Peyer's patch (tissue), 4 donors: ENCODE results near the gene PUS1. TPM values are rescaled to one million over a fixed set of nuclear protein-coding genes. Genes with fewer than 3 reads are reported as not detected.

Source experiments
- DNase-seq, 3 donors: peaks; one replicate each; pipeline ENCODE4 v3.0.0-alpha.2; 2017 to 2019
- H3K27ac ChIP-seq, 4 donors: fragments of 200-600 bp; sonication (generic); one replicate each; pipeline ENCODE4 v1.5.1; 2016 to 2019
- H3K27me3 ChIP-seq, 2 donors: fragments of 200-600 bp; sonication (generic); one replicate each; pipeline ENCODE4 v1.5.1; 2019
- H3K36me3 ChIP-seq, 3 donors: fragments of 200-600 bp; sonication (generic); one replicate each; pipeline ENCODE4 v1.5.1; 2016 to 2019
- H3K4me1 ChIP-seq, 4 donors: fragments of 200-600 bp; sonication (generic); one replicate each; pipeline ENCODE4 v1.5.1; 2016 to 2019
- H3K4me3 ChIP-seq, 4 donors: fragments of 200-600 bp; sonication (generic); 1 replicate in 3 of 4; 2 replicates in 1 of 4; pipeline ENCODE4 v1.5.1; 2016 to 2019; ENCODE audit warnings: mild to moderate bottlenecking in 1 of 4
- H3K9me3 ChIP-seq, 4 donors: fragments of 200-600 bp; sonication (generic); one replicate each; pipeline ENCODE4 v1.5.1; 2016 to 2019; ENCODE audit warnings: mild to moderate bottlenecking in 1 of 4
- POLR2A ChIP-seq, 2 donors: fragments of 450-650 bp; IDR thresholded peaks; one replicate each; pipeline ENCODE4 v1.5.1; 2017; ENCODE audit warnings: antibody characterized with exemption in 2 of 2, mild to moderate bottlenecking in 2 of 2, moderate library complexity in 2 of 2
- total RNA-seq, 4 donors: library from RNA; depleted of rRNA; stranded (reverse); fragments of >200 nt; gene quantifications; one replicate each; pipeline ENCODE4 v1.1.0, GENCODE V29; 2016
- TF ChIP-seq, protein P1 (sequence below), 6 experiments: fragments of 450-650 bp in 4 of 6; fragments of 200-600 bp in 2 of 6; sonication (generic) in 1 of 6; IDR thresholded peaks; one replicate each; pipeline ENCODE4 v1.5.1; 2017 to 2019; ENCODE audit warnings: antibody characterized with exemption in 6 of 6, mild to moderate bottlenecking in 3 of 6, moderate library complexity in 1 of 6

Gene PUS1
- total RNA-seq, 4 donors from 2014 or later: 8.8 to 46.5 (median 31.8) TPM

DNA sequence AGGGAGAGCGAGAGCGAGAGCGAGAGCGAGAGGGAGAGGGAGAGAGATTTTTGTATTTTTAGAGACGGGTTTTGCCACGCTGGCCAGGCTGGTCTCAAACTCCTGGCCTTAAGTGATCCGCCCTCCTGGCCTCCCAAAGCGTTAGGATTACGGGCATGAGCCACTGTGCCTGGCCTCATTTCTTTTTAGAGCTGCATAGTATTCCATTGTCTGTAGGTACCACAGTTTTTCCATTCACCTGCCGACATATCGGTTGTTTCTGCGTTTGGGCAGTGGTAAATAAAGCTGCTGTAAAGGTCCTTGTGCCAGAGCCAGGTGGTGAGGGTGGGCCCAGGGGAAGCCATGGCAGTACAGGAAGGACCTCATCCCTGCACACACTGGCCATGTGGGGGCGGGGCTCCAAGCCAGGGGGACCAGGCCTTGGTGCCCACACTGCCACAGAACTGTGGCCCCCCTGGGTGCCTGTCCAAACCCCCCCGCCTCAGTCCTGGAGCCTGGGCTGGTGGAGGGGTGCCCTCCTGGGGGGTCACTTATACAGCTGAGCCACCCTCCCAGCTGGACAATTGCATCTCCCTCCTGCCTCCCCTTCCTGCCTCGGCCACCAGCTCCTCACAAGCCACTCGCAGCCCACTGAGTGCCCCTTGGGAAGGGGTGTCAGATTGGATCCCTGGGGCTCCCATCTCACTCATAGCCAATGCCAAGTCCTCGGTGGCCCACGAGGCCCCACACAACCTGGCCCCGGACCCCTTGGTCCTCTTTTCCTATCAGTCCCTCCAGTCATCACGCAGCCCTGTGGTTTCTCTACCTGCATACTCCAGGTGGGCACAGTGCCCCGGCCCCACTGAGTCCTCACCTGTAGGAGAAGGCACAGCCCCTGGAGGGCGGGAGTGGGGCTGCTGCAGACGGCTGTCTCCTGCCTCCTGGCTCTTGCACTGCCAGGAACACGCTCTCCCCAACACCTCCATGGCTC is 1.7 kb upstream of the PUS1 start:
- TF ChIP-seq POLR2A (IDR thresholded peaks at IDR 0.05): no peak
- TF ChIP-seq, protein P1, sequence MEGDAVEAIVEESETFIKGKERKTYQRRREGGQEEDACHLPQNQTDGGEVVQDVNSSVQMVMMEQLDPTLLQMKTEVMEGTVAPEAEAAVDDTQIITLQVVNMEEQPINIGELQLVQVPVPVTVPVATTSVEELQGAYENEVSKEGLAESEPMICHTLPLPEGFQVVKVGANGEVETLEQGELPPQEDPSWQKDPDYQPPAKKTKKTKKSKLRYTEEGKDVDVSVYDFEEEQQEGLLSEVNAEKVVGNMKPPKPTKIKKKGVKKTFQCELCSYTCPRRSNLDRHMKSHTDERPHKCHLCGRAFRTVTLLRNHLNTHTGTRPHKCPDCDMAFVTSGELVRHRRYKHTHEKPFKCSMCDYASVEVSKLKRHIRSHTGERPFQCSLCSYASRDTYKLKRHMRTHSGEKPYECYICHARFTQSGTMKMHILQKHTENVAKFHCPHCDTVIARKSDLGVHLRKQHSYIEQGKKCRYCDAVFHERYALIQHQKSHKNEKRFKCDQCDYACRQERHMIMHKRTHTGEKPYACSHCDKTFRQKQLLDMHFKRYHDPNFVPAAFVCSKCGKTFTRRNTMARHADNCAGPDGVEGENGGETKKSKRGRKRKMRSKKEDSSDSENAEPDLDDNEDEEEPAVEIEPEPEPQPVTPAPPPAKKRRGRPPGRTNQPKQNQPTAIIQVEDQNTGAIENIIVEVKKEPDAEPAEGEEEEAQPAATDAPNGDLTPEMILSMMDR (IDR thresholded peaks at IDR 0.05): no peak
- H3K9me3 ChIP-seq: no peaks in the 10 kb centered on the region
- peaks cover 0 to 6% (median 0%) of the 10 kb centered on the region in 3 donors for H3K36me3 ChIP-seq
- DNase-seq: no peak
- H3K4me1 ChIP-seq: peaks cover 0 to 12% (median 5%) of the 10 kb centered on the region in 4 donors
- H3K27ac ChIP-seq: peak overlapping the region in 1 of 4 donors; percentile 97
- no peaks in the 10 kb centered on the region for H3K27me3 ChIP-seq
- no peak overlapping the region for H3K4me3 ChIP-seq

GRCh38 chr12:131928080-131928710 is 881 bp upstream of the PUS1 start:
- peaks cover 0 to 12% (median 5%) of the 10 kb centered on the region in 4 donors for H3K4me1 ChIP-seq
- peak overlapping the region; percentile 82 to 97 (median 88) for H3K27ac ChIP-seq
- H3K9me3 ChIP-seq: no peaks in the 10 kb centered on the region
- no peaks in the 10 kb centered on the region for H3K27me3 ChIP-seq
- H3K4me3 ChIP-seq: peak overlapping the region; percentile 80 to 98 (median 87)
- TF ChIP-seq, protein P1 (IDR thresholded peaks at IDR 0.05): no peak
- no peak for TF ChIP-seq POLR2A (IDR thresholded peaks at IDR 0.05)
- peaks cover 0 to 14% (median 0%) of the 10 kb centered on the region in 3 donors for H3K36me3 ChIP-seq
- peak in 1 of 3 donors; percentile 35 for DNase-seq

DNA sequence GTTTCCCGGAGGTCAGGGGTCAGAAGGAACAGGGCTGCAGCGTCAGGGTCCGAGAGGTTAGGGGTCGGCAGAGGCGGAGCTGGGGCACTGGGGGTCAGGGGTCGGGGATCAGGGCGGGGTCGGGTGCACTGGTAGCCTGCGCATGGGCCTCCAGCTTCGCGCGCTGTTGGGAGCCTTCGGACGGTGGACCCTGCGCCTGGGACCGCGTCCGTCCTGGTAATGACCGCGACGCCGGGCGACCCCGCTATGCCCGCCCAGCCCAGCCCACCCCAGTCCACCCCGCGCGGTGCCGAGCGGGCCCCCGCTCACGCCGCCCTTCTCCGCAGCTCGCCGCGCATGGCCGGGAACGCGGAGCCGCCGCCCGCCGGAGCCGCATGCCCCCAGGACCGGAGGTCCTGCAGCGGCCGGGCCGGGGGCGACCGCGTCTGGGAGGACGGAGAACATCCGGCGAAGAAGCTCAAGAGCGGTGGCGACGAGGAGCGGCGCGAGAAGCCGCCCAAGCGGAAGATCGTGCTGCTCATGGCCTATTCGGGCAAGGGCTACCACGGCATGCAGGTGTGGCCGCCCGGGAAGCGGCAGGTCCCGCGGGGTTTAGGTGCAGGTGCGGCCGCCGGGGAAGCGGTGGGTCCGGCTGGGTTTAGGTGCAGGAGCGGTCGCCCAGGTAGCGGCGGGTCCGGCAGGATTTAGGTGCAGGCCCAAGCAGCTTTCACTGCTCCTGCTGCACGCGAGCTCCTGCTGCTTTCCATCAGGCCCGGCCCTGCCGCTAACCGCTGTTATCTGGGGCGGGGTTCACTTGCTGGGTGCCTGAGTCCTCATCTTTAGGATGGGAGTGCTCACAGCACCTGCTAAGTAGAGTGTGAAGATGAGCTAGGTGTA is 743 bp downstream of the PUS1 start:
- Histone ChIP-seq H3K9me3 (no peaks in the 10 kb centered on the region), H3K36me3 (peaks cover 0 to 30% (median 0%) of the 10 kb centered on the region in 3 donors), H3K27me3 (no peaks in the 10 kb centered on the region), H3K27ac (peak overlapping the region; percentile 42 to 97 (median 84)), H3K4me1 (peaks cover 0 to 12% (median 5%) of the 10 kb centered on the region in 4 donors), H3K4me3 (peak overlapping the region; percentile 80 to 98 (median 87))
- TF ChIP-seq POLR2A (IDR thresholded peaks at IDR 0.05): no peak
- TF ChIP-seq, protein P1 (IDR thresholded peaks at IDR 0.05): no peak
- peak; percentile 37 to 70 (median 60) for DNase-seq

DNA sequence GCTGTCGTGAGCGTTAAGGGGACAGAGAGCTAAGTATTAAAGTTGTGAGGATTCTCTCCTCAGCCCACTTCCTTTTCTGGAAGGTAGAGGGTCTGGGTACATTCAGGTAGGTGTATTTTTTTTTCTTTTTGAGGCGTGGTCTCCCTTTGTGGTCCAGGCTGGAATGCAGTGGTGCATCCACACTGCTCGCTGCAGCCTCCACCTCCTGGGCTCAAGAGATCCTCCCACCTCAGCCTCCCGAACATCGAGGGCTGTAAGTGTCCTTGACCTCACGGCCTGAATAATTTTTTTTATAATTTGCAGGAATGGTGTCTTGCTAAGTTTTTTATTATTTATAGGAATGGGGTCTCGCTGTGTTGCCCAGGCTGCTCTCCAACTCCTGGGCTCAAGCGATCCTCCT is 1.4 kb downstream of the PUS1 start:
- H3K27ac ChIP-seq: peak overlapping the region in 1 of 4 donors; percentile 97
- no peaks in the 10 kb centered on the region for H3K27me3 ChIP-seq
- H3K4me3 ChIP-seq: peak overlapping the region; percentile 80 to 98 (median 87)
- no peaks in the 10 kb centered on the region for H3K9me3 ChIP-seq
- TF ChIP-seq, protein P1 (IDR thresholded peaks at IDR 0.05): no peak
- TF ChIP-seq POLR2A (IDR thresholded peaks at IDR 0.05): no peak
- DNase-seq: no peak
- peaks cover 0 to 12% (median 5%) of the 10 kb centered on the region in 4 donors for H3K4me1 ChIP-seq
- H3K36me3 ChIP-seq: peaks cover 0 to 37% (median 0%) of the 10 kb centered on the region in 3 donors

GRCh38 chr12:131933387-131933786 is 4.3 kb downstream of the PUS1 start:
- Histone ChIP-seq H3K4me3 (no peak overlapping the region), H3K27me3 (no peaks in the 10 kb centered on the region), H3K4me1 (peaks cover 0 to 12% (median 5%) of the 10 kb centered on the region in 4 donors), H3K9me3 (no peaks in the 10 kb centered on the region), H3K27ac (no peak overlapping the region), H3K36me3 (peaks cover 0 to 43% (median 0%) of the 10 kb centered on the region in 3 donors)
- no peak for TF ChIP-seq POLR2A (IDR thresholded peaks at IDR 0.05)
- TF ChIP-seq, protein P1 (IDR thresholded peaks at IDR 0.05): no peak
- peak in 1 of 3 donors; percentile 30 for DNase-seq
